ENCODE data around the gene PRCC.
"Not testable (repeated sequence)": the region's sequence is repeated elsewhere in the genome, so short reads cannot be mapped to it uniquely, and the experiment has no call there.

PRCC gene

DNA sequence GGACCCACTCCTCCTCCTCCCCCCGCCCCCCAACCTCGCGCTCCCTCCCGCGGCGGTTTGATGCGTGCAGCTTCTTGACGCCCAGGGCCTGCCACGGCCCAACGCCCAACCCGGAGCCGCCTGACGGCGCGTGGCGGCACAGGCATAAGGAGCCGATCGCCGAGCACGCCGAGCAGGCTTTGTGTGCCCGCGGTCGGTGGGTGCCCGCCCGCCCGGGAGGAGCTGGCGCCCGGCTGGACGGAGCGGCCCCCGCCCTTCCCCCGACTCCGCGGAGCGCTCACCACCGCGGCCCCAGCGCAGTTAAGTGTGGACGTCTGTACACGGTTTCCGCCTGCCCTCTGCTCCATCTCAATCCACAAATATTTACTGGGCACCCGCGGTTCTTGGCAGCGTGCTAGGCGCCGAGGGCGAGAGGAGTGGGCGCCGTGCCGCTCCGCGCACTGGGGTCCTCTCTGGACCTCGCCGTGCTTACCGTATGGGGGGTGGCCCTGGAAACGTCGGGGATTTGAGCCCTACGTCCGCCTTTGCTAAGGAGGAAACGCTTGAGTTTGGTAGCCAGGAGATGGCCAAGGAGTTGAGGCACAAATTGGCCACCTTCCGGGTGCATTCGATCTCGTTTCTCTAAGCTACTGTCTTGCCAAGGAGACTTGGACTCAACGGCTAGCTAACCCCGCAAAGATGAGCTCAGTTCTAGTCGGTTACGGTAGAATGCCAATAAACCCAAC, 15.4 kb upstream of the PRCC start:
- Histone ChIP-seq H3K27me3 (ENCODE audit: low read depth, low read length) (no peaks in the 10 kb centered on the region), H3K4me3 (ENCODE audit: low read depth in 1 of 2, low read length in 2 of 2) (peak overlapping the region; percentile 90 to 96), H3K4me1 (ENCODE audit: control insufficient read depth in 1 of 2, insufficient read depth in 2 of 2, low read length in 2 of 2) (peaks cover 34 to 45% of the 10 kb centered on the region in 2 donors), H3K36me3 (ENCODE audit: control insufficient read depth in 1 of 2, insufficient read depth in 2 of 2, low read length in 2 of 2) (peaks cover 0 to 15% of the 10 kb centered on the region in 2 donors), H3K9me3 (ENCODE audit: control insufficient read depth in 1 of 2, low read length in 2 of 2) (no peaks in the 10 kb centered on the region), H3K27ac (ENCODE audit: low read length) (peak overlapping the region; percentile 91)

DNA sequence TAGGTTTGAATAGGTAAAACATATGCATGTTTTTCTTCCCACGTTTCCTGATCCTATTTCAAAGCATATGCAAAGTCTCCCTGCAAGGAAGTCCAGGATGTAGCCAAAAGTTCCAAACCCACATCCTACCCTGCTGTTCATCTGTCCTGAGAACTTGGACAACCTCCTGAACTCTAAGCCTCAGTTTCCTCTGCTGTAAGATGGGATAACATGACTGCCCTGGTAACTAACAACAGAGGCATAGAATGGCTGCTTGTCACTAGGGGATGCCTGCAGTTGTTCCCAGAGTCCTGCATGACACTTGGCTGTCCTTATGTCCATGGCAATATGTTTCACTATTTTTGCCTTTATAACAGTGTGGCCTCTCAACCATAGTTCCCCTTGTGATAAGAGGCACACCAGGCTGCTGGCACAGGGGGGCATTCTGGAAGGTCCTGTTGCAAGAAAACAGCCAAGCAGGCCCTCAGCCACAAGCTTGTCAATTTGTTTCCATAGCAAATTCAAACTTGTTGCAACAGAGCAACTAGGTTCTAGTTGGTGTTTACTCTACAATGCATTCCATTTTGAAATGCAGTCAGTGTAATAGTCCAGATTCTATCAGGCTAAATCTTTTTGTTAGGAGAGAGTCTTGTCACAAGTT, 14.4 kb upstream of the PRCC start:
- H3K27ac ChIP-seq (ENCODE audit: low read length): no peak overlapping the region
- peak overlapping the region; percentile 90 to 96 for H3K4me3 ChIP-seq (ENCODE audit: low read depth in 1 of 2, low read length in 2 of 2)
- peaks cover 29 to 38% of the 10 kb centered on the region in 2 donors for H3K4me1 ChIP-seq (ENCODE audit: control insufficient read depth in 1 of 2, insufficient read depth in 2 of 2, low read length in 2 of 2)

DNA sequence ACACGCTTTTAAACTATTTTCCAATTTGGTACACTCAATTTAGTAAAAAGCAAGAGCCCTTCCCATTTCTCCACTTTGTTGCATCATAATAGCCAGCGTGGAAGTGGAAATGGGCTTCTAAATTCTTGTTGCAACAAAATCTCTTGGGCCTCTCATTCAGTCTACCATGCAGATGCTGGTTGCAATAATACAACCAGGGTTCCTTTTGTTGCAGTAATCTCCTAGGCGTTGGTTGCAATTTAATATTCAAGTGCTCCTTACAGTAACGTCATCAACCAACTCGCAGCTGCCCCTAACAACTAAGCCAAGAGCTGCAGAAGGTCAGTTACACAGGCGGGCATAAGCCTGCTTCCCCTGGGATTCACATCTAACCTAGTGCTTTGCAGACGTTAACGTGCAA, 13.1 kb upstream of the PRCC start:
- Histone ChIP-seq H3K27ac (ENCODE audit: low read length) (no peak overlapping the region), H3K36me3 (ENCODE audit: control insufficient read depth in 1 of 2, insufficient read depth in 2 of 2, low read length in 2 of 2) (peaks cover 0 to 7% of the 10 kb centered on the region in 2 donors), H3K27me3 (ENCODE audit: low read depth, low read length) (no peaks in the 10 kb centered on the region), H3K9me3 (ENCODE audit: control insufficient read depth in 1 of 2, low read length in 2 of 2) (no peaks in the 10 kb centered on the region), H3K4me3 (ENCODE audit: low read depth in 1 of 2, low read length in 2 of 2) (no peak overlapping the region), H3K4me1 (ENCODE audit: control insufficient read depth in 1 of 2, insufficient read depth in 2 of 2, low read length in 2 of 2) (peaks cover 16 to 25% of the 10 kb centered on the region in 2 donors)

More for the DNA sequence above, 14.4 kb upstream of the PRCC start:
- Histone ChIP-seq H3K36me3 (ENCODE audit: control insufficient read depth in 1 of 2, insufficient read depth in 2 of 2, low read length in 2 of 2) (peaks cover 0 to 11% of the 10 kb centered on the region in 2 donors), H3K27me3 (ENCODE audit: low read depth, low read length) (no peaks in the 10 kb centered on the region), H3K9me3 (ENCODE audit: control insufficient read depth in 1 of 2, low read length in 2 of 2) (no peaks in the 10 kb centered on the region)

DNA sequence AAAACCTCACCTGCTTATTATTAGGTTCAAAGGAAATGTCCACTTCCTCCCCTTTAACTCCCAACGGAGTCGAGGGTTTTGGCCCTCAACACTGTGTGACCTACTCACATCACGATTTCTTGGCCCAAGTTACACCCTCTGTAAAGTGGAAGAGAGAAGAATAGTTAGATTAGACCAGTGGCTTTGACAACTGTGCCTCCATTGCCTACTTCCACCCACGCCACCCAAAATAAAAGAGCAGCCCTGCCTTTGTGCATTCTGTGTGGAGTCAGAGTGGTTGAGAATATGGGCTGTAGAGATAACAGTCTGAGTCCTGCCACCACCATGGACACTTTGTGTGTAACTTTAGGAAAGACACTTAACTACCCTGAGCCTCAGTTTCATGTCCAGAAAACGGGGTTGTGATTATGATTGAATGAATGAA, 11.8 kb upstream of the PRCC start:
- no peaks in the 10 kb centered on the region for H3K9me3 ChIP-seq (ENCODE audit: control insufficient read depth in 1 of 2, low read length in 2 of 2)
- no peak overlapping the region for H3K4me3 ChIP-seq (ENCODE audit: low read depth in 1 of 2, low read length in 2 of 2)
- H3K36me3 ChIP-seq (ENCODE audit: control insufficient read depth in 1 of 2, insufficient read depth in 2 of 2, low read length in 2 of 2): peaks cover 0 to 3% of the 10 kb centered on the region in 2 donors
- H3K27ac ChIP-seq (ENCODE audit: low read length): no peak overlapping the region
- H3K27me3 ChIP-seq (ENCODE audit: low read depth, low read length): no peaks in the 10 kb centered on the region
- H3K4me1 ChIP-seq (ENCODE audit: control insufficient read depth in 1 of 2, insufficient read depth in 2 of 2, low read length in 2 of 2): peaks cover 8 to 13% of the 10 kb centered on the region in 2 donors

DNA sequence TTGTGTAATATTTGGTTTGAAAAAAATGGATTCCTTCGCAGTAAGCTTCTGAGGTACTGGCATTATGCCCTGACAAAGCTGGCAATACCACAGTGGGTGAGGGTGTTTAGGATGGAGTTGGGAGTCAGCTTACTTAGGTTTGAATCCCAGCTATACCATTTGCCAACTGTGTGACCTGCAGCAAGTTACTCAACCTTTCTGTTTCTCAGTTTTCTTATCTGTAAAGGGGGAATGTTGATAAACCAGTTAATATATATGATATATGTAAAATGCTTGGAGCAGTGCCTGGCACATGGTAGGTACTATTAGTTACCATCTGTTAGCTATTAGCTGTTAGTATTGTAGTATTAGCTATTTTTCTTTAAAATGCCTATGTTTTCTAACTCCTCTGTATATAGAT, 11.0 kb upstream of the PRCC start:
- no peaks in the 10 kb centered on the region for H3K27me3 ChIP-seq (ENCODE audit: low read depth, low read length)
- no peaks in the 10 kb centered on the region for H3K36me3 ChIP-seq (ENCODE audit: control insufficient read depth in 1 of 2, insufficient read depth in 2 of 2, low read length in 2 of 2)
- no peak overlapping the region for H3K27ac ChIP-seq (ENCODE audit: low read length)
- no peak overlapping the region for H3K4me3 ChIP-seq (ENCODE audit: low read depth in 1 of 2, low read length in 2 of 2)
- H3K9me3 ChIP-seq (ENCODE audit: control insufficient read depth in 1 of 2, low read length in 2 of 2): no peaks in the 10 kb centered on the region
- H3K4me1 ChIP-seq (ENCODE audit: control insufficient read depth in 1 of 2, insufficient read depth in 2 of 2, low read length in 2 of 2): peaks cover 8 to 13% of the 10 kb centered on the region in 2 donors

DNA sequence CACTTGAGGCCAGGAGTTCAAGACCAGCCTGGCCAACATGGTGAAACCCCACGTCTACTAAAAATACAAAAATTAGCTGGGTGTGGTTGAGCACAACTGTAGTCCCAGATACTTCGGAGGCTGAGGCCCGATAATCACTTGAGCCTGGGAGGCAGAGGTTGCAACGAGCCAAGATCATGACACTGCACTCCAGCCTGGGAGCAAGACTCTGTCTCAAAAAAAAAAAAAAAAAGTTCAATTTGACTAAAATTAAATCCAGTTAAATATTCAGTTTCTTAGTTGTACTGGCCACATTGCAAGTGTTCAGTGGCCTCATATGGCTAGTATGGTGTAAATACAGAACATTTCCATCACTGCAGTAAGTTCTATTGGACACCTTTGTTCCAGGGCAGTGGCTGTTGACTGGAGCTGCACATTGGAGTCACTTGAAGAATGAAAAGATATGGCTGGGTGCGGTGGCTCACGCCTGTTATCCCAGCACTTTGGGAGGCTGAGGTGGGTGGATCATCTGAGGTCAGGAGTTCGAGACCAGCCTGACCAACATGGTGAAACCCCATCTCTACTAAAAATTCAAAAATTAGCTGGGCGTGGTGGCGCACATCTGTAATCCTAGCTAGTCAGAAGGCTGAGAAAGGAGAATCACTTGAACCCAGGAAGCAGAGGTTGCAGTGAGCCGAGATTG, 9.6 kb upstream of the PRCC start:
- H3K9me3 ChIP-seq (ENCODE audit: control insufficient read depth in 1 of 2, low read length in 2 of 2); H3K27me3 ChIP-seq (ENCODE audit: low read depth, low read length); H3K36me3 ChIP-seq (ENCODE audit: control insufficient read depth in 1 of 2, insufficient read depth in 2 of 2, low read length in 2 of 2); H3K27ac ChIP-seq (ENCODE audit: low read length); H3K4me3 ChIP-seq (ENCODE audit: low read depth in 1 of 2, low read length in 2 of 2); H3K4me1 ChIP-seq (ENCODE audit: control insufficient read depth in 1 of 2, insufficient read depth in 2 of 2, low read length in 2 of 2): not testable (repeated sequence)

DNA sequence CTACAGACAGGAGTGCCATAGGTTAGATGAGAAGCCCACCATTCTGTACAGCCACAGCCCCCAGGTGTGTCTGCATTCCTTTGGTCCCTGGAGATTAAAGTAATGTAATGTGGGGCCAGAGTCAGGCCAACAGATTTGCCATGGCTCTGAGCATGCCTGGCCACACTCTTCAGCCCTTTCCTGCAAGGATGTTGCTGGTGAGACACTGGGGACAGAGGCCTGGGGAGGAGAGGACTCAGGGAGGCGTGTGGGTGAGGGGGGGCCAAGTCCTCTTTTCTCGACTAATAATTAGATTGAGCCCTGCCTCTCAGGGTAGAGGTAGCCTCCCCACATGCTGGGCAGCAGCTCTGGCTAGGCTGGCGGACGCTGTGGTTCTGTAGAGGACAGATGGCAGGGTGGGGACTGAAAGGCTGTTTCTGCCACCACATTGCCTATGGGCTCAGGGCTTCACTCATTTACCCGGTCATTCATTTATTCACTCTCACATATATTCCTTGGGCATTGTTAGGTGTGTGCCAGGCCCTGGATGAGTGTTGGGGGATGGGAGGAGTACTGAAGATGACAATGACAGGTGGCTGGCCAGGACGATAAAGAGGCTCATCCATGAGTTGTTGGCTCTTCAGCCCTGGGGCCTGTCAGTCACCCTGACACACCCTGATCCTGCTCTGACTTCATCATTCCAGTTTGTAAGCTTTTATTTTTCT, 7.1 kb upstream of the PRCC start:
- Histone ChIP-seq H3K4me1 (ENCODE audit: control insufficient read depth in 1 of 2, insufficient read depth in 2 of 2, low read length in 2 of 2) (no peaks in the 10 kb centered on the region), H3K4me3 (ENCODE audit: low read depth in 1 of 2, low read length in 2 of 2) (no peak overlapping the region), H3K9me3 (ENCODE audit: control insufficient read depth in 1 of 2, low read length in 2 of 2) (no peaks in the 10 kb centered on the region), H3K27me3 (ENCODE audit: low read depth, low read length) (no peaks in the 10 kb centered on the region), H3K36me3 (ENCODE audit: control insufficient read depth in 1 of 2, insufficient read depth in 2 of 2, low read length in 2 of 2) (no peaks in the 10 kb centered on the region), H3K27ac (ENCODE audit: low read length) (no peak overlapping the region)

DNA sequence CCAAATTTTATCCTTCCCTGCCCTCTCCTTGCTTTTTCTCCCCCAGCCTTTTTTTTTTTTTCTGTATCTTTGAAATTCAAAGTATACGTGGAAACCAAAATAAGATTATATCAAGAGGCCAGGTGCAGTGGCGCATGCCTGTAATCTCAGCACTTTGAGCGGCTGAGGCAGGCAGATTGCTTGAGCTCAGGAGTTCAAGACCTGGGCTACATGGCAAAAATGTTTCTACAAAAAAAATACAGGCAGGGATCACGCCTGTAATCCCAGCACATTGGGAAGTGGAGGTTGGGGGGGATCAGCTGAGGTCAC, 6.6 kb upstream of the PRCC start:
- H3K27ac ChIP-seq (ENCODE audit: low read length): no peak overlapping the region
- no peak overlapping the region for H3K4me3 ChIP-seq (ENCODE audit: low read depth in 1 of 2, low read length in 2 of 2)
- H3K27me3 ChIP-seq (ENCODE audit: low read depth, low read length): no peaks in the 10 kb centered on the region
- peaks cover 0 to 2% of the 10 kb centered on the region in 2 donors for H3K4me1 ChIP-seq (ENCODE audit: control insufficient read depth in 1 of 2, insufficient read depth in 2 of 2, low read length in 2 of 2)
- H3K36me3 ChIP-seq (ENCODE audit: control insufficient read depth in 1 of 2, insufficient read depth in 2 of 2, low read length in 2 of 2): no peaks in the 10 kb centered on the region
- H3K9me3 ChIP-seq (ENCODE audit: control insufficient read depth in 1 of 2, low read length in 2 of 2): no peaks in the 10 kb centered on the region

DNA sequence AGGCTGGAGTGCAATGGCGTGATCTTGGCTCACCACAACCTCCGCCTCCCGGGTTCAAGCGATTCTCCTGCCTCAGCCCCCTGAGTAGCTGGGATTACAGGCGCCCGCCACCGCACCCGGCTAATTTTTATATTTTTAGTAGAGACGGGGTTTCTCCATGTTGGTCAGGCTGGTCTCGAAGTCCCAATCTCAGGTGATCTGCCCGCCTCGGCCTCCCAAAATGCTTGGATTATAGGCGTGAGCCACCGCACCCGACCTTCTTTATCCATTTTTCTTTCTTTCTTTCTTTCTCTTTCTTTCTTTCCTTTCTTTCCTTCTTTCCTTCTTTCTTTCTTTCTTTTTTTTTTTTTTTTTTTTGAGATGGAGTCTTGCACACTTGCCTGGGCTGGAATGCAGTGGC, 2.2 kb upstream of the PRCC start:
- not testable (repeated sequence) for H3K27ac ChIP-seq (ENCODE audit: low read length); H3K4me3 ChIP-seq (ENCODE audit: low read depth in 1 of 2, low read length in 2 of 2); H3K36me3 ChIP-seq (ENCODE audit: control insufficient read depth in 1 of 2, insufficient read depth in 2 of 2, low read length in 2 of 2); H3K9me3 ChIP-seq (ENCODE audit: control insufficient read depth in 1 of 2, low read length in 2 of 2); H3K27me3 ChIP-seq (ENCODE audit: low read depth, low read length)
- peaks cover 8 to 27% of the 10 kb centered on the region in 2 donors for H3K4me1 ChIP-seq (ENCODE audit: control insufficient read depth in 1 of 2, insufficient read depth in 2 of 2, low read length in 2 of 2)

DNA sequence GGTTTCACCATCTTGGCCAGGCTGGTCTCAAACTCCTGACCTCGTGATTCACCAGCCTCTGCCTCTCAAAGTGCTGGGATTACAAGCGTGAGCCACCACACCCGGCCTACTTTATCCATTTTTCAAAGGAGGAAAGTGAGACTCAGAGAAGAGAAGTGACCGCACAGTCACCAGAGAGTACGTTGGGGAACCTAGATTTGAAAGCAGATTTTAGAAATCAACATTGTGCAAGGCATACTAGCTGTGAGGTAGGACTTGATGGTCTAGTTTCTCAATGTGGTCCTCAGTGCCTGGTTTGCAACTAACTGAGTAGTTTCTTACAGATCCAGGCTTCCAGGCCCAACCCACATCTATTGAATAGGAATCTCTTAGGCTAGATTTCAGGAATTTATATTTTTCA, 1.7 kb upstream of the PRCC start:
- Histone ChIP-seq H3K27ac (ENCODE audit: low read length) (no peak overlapping the region), H3K9me3 (ENCODE audit: control insufficient read depth in 1 of 2, low read length in 2 of 2) (no peaks in the 10 kb centered on the region), H3K4me1 (ENCODE audit: control insufficient read depth in 1 of 2, insufficient read depth in 2 of 2, low read length in 2 of 2) (peaks cover 8 to 31% of the 10 kb centered on the region in 2 donors), H3K4me3 (ENCODE audit: low read depth in 1 of 2, low read length in 2 of 2) (peak overlapping the region; percentile 80 to 82), H3K27me3 (ENCODE audit: low read depth, low read length) (no peaks in the 10 kb centered on the region), H3K36me3 (ENCODE audit: control insufficient read depth in 1 of 2, insufficient read depth in 2 of 2, low read length in 2 of 2) (peaks cover 2 to 4% of the 10 kb centered on the region in 2 donors)
